SH-SY5Y (cell line): Measurements from ENCODE around the gene MIOS.

Experiments
- GATA2 ChIP-seq: IDR thresholded peaks from 2 replicates; pipeline ENCODE4 v1.6.1; 2011; ENCODE audit warnings: mild to moderate bottlenecking, low read depth, low read length
- GATA3 ChIP-seq: IDR thresholded peaks from 2 replicates; pipeline ENCODE4 v1.6.1; 2011; ENCODE audit warnings: low read depth, mild to moderate bottlenecking, low read length, moderate library complexity

The MIOS gene

DNA sequence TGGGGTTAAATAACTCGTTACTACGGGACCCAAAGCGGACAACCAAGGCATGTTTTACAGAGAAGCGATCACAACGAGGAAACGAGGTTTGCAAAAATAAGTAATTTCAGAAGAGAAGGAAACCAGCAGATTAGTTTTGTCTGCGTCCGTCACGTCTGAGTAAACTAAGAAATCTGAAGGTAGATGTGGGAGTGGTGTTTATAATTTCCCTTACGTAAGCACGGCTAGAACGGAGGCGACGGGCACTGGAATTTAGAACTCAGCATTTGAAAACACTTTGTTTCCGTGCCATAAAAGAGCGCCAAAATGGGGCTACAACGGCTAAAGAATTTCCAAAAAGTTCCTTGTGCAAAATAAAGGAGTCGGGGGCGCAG lies 73.2 kb downstream of the MIOS start:
- TF ChIP-seq GATA3 (no peak), GATA2 (no peak)

DNA sequence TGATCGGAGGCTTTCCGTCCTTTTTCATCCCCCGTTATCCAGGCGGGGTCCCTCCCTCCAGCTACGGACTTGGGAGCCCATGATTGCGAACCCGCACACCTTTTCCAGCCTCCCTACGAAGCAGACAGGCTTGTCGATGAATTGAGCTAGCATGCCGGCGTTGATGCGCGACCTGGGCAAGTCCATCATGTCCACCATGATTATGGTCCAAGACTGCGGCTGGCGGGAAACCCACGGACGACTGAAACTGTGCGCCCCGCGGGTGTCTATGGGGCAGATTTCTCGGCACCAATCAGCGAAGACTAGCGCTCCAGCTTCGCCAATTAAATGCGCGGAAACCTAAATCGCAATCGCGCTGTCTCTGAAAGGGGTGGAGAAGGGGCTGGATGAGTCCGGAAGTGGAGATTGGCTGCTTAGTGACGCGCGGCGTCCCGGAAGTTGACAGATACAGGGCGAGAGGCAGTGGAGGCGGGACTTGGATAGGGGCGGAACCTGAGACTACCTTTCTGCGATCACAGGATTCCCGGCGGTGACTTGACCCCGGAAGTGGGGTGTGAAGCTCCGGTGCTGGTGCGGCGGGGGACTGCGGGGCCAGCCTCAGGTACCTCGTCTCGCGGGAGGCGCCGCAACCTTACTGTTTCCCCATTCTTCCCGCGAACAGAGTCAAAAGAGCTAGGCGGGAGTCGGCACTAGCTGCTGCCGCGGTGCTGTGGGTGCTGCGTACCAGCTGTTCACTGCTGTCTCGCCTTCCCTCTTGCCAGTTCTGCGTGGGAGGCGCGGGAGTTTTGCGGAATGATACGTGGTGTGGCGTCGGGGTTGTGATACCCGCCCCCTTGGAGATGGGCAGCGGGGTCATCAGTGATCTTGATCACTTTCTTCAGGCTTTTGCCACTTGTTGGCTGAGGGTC lies 73.8 kb downstream of the MIOS start, which contains the start of gene UMAD1:
Gene UMAD1 (plus strand): TSS at position 532 of the 908 bp plus-strand sequence. CDS start 32,620 bp downstream, outside the sequence.
- TF ChIP-seq GATA2 (peak; percentile 11; the same call in 1 of the 2 replicates), GATA3 (no peak)

- TF ChIP-seq GATA3 (no peak), GATA2 (no peak)
Observed at GRCh38 chr7:7641129-7641663, 74.5 kb downstream of the MIOS start.

- TF ChIP-seq GATA2 (no peak), GATA3 (no peak)
Observed at GRCh38 chr7:7642081-7642480, 75.4 kb downstream of the MIOS start.

GRCh38 chr7:7647495-7648036 lies 80.9 kb downstream of the MIOS start:
- TF ChIP-seq GATA3 (no peak), GATA2 (no peak)

GRCh38 chr7:7650682-7651206 lies 84.1 kb downstream of the MIOS start:
- TF ChIP-seq GATA2: no peak
- TF ChIP-seq GATA3: no peak

DNA sequence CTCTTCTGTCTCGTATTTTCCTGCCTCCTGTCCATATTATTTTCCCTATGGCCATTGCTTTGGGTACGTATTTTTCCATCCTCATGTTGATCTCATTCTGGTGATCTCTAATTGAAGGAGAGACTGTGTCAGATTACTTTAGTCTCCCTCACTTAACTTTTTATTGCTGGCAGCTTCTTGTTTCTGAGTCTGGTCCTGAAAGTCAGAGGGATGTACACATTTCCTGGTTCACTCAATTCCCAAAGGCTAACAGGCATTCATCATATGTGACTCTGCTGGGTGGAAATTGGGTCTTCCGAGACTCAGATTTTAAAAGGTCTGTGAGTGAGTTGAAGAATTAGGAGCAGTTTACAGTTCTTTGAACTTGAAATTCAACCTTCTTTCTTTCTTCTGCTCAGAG lies 84.8 kb downstream of the MIOS start:
- TF ChIP-seq GATA3 (no peak), GATA2 (no peak)

DNA sequence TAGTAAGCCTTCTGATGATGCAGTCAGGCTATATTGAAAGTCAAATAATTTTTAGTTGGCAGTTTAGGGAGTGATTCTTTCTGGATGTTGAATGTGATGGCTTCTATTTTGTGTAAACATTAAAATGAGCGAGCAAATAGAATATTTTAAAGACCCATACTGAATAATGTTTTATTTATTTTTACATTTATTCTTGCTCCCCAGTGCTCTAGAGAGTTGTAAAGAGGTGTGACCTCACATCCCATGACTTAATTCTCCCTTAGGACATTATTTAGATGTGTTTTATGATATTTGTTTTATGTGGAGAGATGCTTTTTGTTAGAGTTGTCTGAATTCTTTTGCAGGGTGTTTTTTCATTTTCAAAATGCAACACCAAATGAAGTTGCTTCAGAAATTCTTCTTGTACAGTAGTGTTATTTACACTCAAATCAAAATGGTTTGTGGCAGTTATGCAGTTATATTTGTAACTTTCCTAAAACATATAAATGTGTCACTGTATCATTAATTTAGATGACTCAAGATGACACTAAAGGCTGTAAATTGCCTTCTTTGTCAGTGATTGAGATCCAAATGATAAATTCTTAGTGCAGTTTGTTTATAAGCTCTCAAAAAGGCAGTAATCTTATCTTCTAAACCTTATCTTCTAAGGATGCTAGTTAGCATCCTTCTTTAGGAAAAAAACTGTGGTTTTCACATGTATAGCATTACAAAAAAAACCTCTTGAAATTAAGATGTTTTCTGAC lies 86.3 kb downstream of the MIOS start:
- TF ChIP-seq GATA3 (no peak), GATA2 (no peak)

DNA sequence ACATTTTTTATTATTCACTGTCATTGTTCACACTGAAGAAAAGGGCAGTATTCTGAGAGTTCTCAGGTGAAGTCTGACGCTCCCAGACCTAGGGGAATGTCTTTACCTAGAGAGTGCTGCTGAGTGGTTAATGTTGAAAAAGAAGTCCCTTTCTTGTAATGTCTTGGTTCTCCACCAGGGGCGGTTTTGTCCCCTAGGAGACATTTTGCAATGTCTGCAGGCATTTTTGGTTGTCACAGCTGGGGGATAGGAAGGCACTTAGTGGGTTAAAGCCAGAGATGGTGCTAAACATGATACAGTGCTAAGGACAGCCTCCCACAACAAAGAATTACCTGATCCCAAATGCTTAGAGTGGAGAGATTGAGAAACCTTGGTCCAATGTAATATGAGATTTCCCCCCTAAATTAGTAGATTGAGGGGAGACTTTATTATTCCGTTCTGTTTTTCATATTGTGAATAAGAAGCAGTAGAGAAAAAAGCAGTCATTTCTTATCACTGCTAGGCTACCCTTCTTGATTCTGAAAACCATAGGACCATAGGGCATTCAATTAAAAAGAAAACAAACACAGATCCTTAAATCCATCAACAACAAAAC lies 87.0 kb downstream of the MIOS start:
- no peak for TF ChIP-seq GATA2
- no peak for TF ChIP-seq GATA3

DNA sequence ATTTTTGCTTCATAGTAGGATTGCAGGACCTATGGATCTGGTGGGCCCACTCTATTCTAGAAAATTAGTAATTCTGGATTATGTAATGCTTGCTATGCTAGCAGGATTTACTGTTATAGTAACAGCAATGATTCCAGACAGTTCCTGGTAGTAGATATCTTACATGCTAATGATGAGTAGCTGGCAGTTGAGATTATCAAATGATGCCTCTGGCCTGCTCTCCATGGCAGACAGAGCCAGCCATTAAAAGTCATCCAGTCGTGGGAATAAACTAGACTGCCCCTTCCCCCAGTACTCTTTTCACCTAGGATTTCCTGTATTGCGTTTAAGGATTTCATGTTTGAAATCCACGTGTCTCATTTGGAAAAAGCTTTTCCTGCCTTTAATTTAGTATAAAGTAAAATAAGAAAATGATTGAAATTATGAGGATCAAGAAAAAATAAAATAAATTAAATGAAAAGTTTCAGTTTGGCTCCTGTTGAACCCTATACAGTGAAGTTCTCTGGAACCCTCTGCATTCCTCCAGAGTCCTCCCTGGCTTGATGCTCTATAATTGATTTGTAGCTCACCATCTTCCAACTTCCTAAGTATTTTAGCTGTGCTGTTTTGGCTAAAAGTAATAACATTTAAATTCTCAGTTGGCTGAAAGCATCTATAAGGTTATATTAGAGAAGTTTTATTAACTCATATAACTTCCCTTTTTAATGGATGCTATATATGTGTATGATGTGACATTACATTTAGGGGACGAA lies 88.5 kb downstream of the MIOS start:
- TF ChIP-seq GATA2 (peak; percentile 56), GATA3 (no peak)
